ENCODE data around the gene PNLIPRP1.

Gene PNLIPRP1

GRCh38 chr10:116593139-116593740 is 2.5 kb downstream of the PNLIPRP1 start:
- Histone ChIP-seq H3K27me3 (replicated peaks) (no peaks in the 10 kb centered on the region), H3K36me3 (replicated peaks) (no peaks in the 10 kb centered on the region), H3K27ac (no peak overlapping the region), H3K4me3 (ENCODE audit: low read depth, low read length) (no peak overlapping the region)
- in situ Hi-C loops (cut with HindIII; ENCODE audit: low pct_ligation_motif_present, low sequenced_read_pairs), result no loop called here
- no peak for TF ChIP-seq CTCF (IDR thresholded peaks at IDR 0.05; ENCODE audit: low read depth, low read length, missing control alignments)
- no peak for DNase-seq

- Histone ChIP-seq H3K36me3 (replicated peaks) (no peaks in the 10 kb centered on the region), H3K4me3 (ENCODE audit: low read depth, low read length) (no peak overlapping the region), H3K27ac (no peak overlapping the region), H3K27me3 (replicated peaks) (no peaks in the 10 kb centered on the region)
- no peak for DNase-seq
- in situ Hi-C loops (cut with HindIII; ENCODE audit: low pct_ligation_motif_present, low sequenced_read_pairs), result no loop called here
- no peak for TF ChIP-seq CTCF (IDR thresholded peaks at IDR 0.05; ENCODE audit: low read depth, low read length, missing control alignments)
These were observed 3.8 kb downstream of the PNLIPRP1 start for GRCh38 chr10:116594525-116595035.

GRCh38 chr10:116596062-116596461 is 5.3 kb downstream of the PNLIPRP1 start:
- no peak for TF ChIP-seq CTCF (IDR thresholded peaks at IDR 0.05; ENCODE audit: low read depth, low read length, missing control alignments)
- H3K27ac ChIP-seq, result no peak overlapping the region
- H3K4me3 ChIP-seq (ENCODE audit: low read depth, low read length), result no peak overlapping the region
- H3K27me3 ChIP-seq (replicated peaks), result no peaks in the 10 kb centered on the region
- in situ Hi-C loops (cut with HindIII; ENCODE audit: low pct_ligation_motif_present, low sequenced_read_pairs), result no loop called here
- no peaks in the 10 kb centered on the region for H3K36me3 ChIP-seq (replicated peaks)
- no peak for DNase-seq

- Histone ChIP-seq H3K36me3 (replicated peaks) (no peaks in the 10 kb centered on the region), H3K27ac (no peak overlapping the region), H3K4me3 (ENCODE audit: low read depth, low read length) (no peak overlapping the region), H3K27me3 (replicated peaks) (no peaks in the 10 kb centered on the region)
- in situ Hi-C loops (cut with HindIII; ENCODE audit: low pct_ligation_motif_present, low sequenced_read_pairs), result no loop called here
- DNase-seq, result no peak
- no peak for TF ChIP-seq CTCF (IDR thresholded peaks at IDR 0.05; ENCODE audit: low read depth, low read length, missing control alignments)
These were observed 6.8 kb downstream of the PNLIPRP1 start for GRCh38 chr10:116597543-116597942.

GRCh38 chr10:116598329-116598728 is 7.6 kb downstream of the PNLIPRP1 start:
- TF ChIP-seq CTCF (IDR thresholded peaks at IDR 0.05; ENCODE audit: low read depth, low read length, missing control alignments), result no peak
- DNase-seq, result no peak
- no peak overlapping the region for H3K4me3 ChIP-seq (ENCODE audit: low read depth, low read length)
- in situ Hi-C loops (cut with HindIII; ENCODE audit: low pct_ligation_motif_present, low sequenced_read_pairs), result no loop called here
- no peaks in the 10 kb centered on the region for H3K36me3 ChIP-seq (replicated peaks)
- no peaks in the 10 kb centered on the region for H3K27me3 ChIP-seq (replicated peaks)
- H3K27ac ChIP-seq, result no peak overlapping the region

- Histone ChIP-seq H3K36me3 (replicated peaks) (no peaks in the 10 kb centered on the region), H3K27ac (no peak overlapping the region), H3K4me3 (ENCODE audit: low read depth, low read length) (no peak overlapping the region), H3K27me3 (replicated peaks) (no peaks in the 10 kb centered on the region)
- no peak for TF ChIP-seq CTCF (IDR thresholded peaks at IDR 0.05; ENCODE audit: low read depth, low read length, missing control alignments)
- in situ Hi-C loops (cut with HindIII; ENCODE audit: low pct_ligation_motif_present, low sequenced_read_pairs), result no loop called here
- DNase-seq, result no peak
These were observed 9.2 kb downstream of the PNLIPRP1 start for GRCh38 chr10:116599991-116600390.
